ENCODE measurements around the gene NLGN4Y.
"Not testable (repeated sequence)": the region's sequence is repeated elsewhere in the genome, so short reads cannot be mapped to it uniquely, and the experiment has no call there.

NLGN4Y gene

DNA sequence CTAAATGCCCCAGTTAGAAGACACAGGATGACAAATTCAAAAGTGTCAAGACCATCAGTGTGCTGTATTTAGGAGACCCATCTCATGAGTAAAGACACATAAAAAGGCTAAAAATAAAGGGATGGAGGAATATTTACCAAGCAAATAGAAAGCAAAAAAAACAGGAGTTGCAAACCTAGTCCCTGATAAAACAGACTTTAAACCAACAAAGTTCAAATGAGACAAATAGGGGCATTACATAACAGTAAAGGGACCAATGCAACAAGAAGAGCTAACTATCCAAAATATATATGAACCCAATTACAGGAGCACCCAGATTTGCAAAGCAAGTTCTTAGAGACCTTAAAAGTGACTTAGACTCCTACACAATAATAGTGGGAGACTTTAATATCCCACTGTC is 336.1 kb downstream of the NLGN4Y start:
- no peak for DNase-seq

DNA sequence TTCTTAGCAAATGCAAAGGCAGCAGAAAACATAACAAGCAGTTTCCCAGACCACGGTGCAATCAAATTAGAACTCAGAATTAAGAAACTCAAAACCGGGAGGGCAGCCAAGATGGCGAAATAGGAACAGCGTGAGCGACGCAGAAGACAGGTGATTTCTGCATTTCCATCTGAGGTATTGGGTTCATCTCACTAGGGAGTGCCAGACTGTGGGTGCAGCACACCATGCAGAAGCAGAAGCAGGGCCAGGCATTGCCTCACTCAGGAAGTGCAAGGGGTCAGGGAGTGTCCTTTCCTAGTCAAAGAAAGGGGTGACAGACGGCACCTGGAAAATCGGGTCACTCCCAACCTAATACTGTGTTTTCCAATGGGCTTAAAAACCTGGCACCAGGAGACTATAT is 336.7 kb downstream of the NLGN4Y start:
- not testable (repeated sequence) for DNase-seq

DNA sequence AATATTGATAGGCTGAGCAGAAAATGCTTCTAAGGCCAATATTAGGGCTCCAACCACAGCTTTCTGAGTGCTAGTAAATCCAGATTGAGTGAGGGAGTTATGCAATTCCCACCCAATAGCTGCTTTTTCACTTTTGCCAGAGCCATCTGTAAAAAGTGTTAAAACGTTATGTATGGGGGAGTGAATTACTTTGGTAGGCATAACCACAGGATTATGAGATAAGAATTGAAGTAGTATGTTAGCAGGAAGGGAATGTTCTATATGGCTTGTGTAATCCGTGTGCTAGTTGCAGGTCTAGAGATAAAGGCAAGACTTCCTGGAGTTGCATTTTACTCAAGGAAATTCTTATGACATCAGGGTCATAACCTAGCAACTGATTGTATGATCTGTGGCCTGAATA is 347.6 kb downstream of the NLGN4Y start:
- DNase-seq: no peak

Measured in activated CD4-positive, alpha-beta T cell treated with anti-CD3 and anti-CD28 coated beads, Interleukin-2, amount 50 U/mL, for 1 hour (primary cell).